Mesodermal cell (in vitro differentiated cells): ENCODE measurements around the gene ABHD14A.
"Not testable (repeated sequence)": the region's sequence is repeated elsewhere in the genome, so short reads cannot be mapped to it uniquely, and the experiment has no call there.

ENCODE experiments used
- H3K27ac ChIP-seq: 2 replicates; pipeline ENCODE4 v1.7.0; 2013; ENCODE audit warnings: mild to moderate bottlenecking, low read depth, low read length, moderate library complexity; ENCODE audit not compliant: severe bottlenecking
- H3K36me3 ChIP-seq: 2 replicates; pipeline ENCODE4 v1.7.1; 2013; ENCODE audit warnings: mild to moderate bottlenecking, low read length, moderate library complexity; ENCODE audit not compliant: control insufficient read depth, insufficient read depth
- H3K4me1 ChIP-seq: one replicate; pipeline ENCODE4 v1.7.1; 2013; ENCODE audit warnings: mild to moderate bottlenecking, low read length; ENCODE audit not compliant: insufficient read depth, control insufficient read depth, poor library complexity, severe bottlenecking
- H3K4me3 ChIP-seq: 2 replicates; pipeline ENCODE4 v1.7.0; 2013; ENCODE audit warnings: low read length, control low read depth, mild to moderate bottlenecking; ENCODE audit not compliant: insufficient read depth, poor library complexity, severe bottlenecking; ENCODE audit errors: extremely low read depth
- H3K9me3 ChIP-seq: 2 replicates; pipeline ENCODE4 v1.7.1; 2013; ENCODE audit warnings: mild to moderate bottlenecking, low read length, moderate library complexity; ENCODE audit not compliant: control insufficient read depth
- WGBS, 2 experiments: methylation state at CpG; one replicate each; pipeline ENCODE4 v1.1.5; 2013; ENCODE audit warnings: missing lambda C conversion rate in 2 of 2; ENCODE audit not compliant: insufficient coverage in 2 of 2; 5-methylcytosine and 5-hydroxymethylcytosine counted together

Gene ABHD14A

GRCh38 chr3:51988286-51989146 is 13.7 kb downstream of the ABHD14A start:
- Histone ChIP-seq H3K4me3 (no peak overlapping the region), H3K36me3 (peaks cover 26% of the 10 kb centered on the region), H3K9me3 (no peaks in the 10 kb centered on the region), H3K4me1 (peaks cover 9% of the 10 kb centered on the region), H3K27ac (no peak overlapping the region)
- WGBS, 2 experiments = 78 to 87% methylated on average over 14 to 15 of the region's 15 CpGs

GRCh38 chr3:51990501-51990971 is 15.7 kb downstream of the ABHD14A start:
- Histone ChIP-seq H3K4me1 (peaks cover 14% of the 10 kb centered on the region), H3K36me3 (peaks cover 45% of the 10 kb centered on the region)
- 97% methylated on average over 18 to 24 of the region's 38 CpGs for WGBS, 2 experiments
- not testable (repeated sequence) for H3K4me3 ChIP-seq, H3K9me3 ChIP-seq, H3K27ac ChIP-seq

- H3K9me3 ChIP-seq = no peaks in the 10 kb centered on the region
- peak overlapping the region; percentile 1 for H3K27ac ChIP-seq
- H3K36me3 ChIP-seq = peaks cover 45% of the 10 kb centered on the region
- 100% methylated on average over 2 to 3 of the region's 3 CpGs for WGBS, 2 experiments
- H3K4me1 ChIP-seq = peaks cover 14% of the 10 kb centered on the region
- H3K4me3 ChIP-seq = no peak overlapping the region
These were observed 17.3 kb downstream of the ABHD14A start for GRCh38 chr3:51992017-51992682.

- not testable (repeated sequence) for H3K9me3 ChIP-seq, H3K27ac ChIP-seq, H3K4me3 ChIP-seq
- WGBS, 2 experiments = 100% methylated on average over 3 of the region's 13 CpGs
- Histone ChIP-seq H3K4me1 (peaks cover 23% of the 10 kb centered on the region), H3K36me3 (peaks cover 42% of the 10 kb centered on the region)
These were observed 18.8 kb downstream of the ABHD14A start for GRCh38 chr3:51993657-51994056.

- 90% methylated on average over 2 of the region's 2 CpGs; no CpG with 5 or more reads in 1 of the 2 experiments for WGBS, 2 experiments
- H3K27ac ChIP-seq = peak overlapping the region; percentile 96
- peaks cover 42% of the 10 kb centered on the region for H3K36me3 ChIP-seq
- H3K9me3 ChIP-seq = no peaks in the 10 kb centered on the region
- peak overlapping the region; percentile 90 for H3K4me3 ChIP-seq
- H3K4me1 ChIP-seq = peaks cover 23% of the 10 kb centered on the region
These were observed 19.7 kb downstream of the ABHD14A start for GRCh38 chr3:51994530-51994929.

GRCh38 chr3:51995346-51996163 is 20.7 kb downstream of the ABHD14A start, which contains the start of gene RPL29:
Gene RPL29, minus strand, starts transcription at chr3:51995895. Its CDS starts 434 bp downstream, at chr3:51995461.
- Histone ChIP-seq H3K36me3 (peaks cover 42% of the 10 kb centered on the region), H3K4me3 (peak within 1 kb of the TSS; percentile 90), H3K9me3 (no peaks in the 10 kb centered on the region), H3K27ac (peak within 1 kb of the TSS; percentile 96), H3K4me1 (peaks cover 23% of the 10 kb centered on the region)
- 0% methylated on average over 29 to 37 of the region's 40 CpGs for WGBS, 2 experiments

GRCh38 chr3:51997172-51997571 is 22.3 kb downstream of the ABHD14A start:
- H3K4me1 ChIP-seq = peaks cover 23% of the 10 kb centered on the region
- H3K27ac ChIP-seq = no peak overlapping the region
- no peak overlapping the region for H3K4me3 ChIP-seq
- H3K36me3 ChIP-seq = peaks cover 32% of the 10 kb centered on the region
- 76 to 90% methylated on average over 1 to 2 of the region's 2 CpGs for WGBS, 2 experiments
- no peaks in the 10 kb centered on the region for H3K9me3 ChIP-seq

GRCh38 chr3:51997935-51998596 is 23.2 kb downstream of the ABHD14A start:
- no peak overlapping the region for H3K27ac ChIP-seq

GRCh38 chr3:51998774-51999173 is 23.9 kb downstream of the ABHD14A start:
- no peaks in the 10 kb centered on the region for H3K9me3 ChIP-seq
- no peak overlapping the region for H3K27ac ChIP-seq
- peaks cover 16% of the 10 kb centered on the region for H3K36me3 ChIP-seq
- 90% methylated on average over 6 to 7 of the region's 7 CpGs for WGBS, 2 experiments
- H3K4me3 ChIP-seq = no peak overlapping the region
- peaks cover 19% of the 10 kb centered on the region for H3K4me1 ChIP-seq

More at GRCh38 chr3:51997935-51998596, 23.2 kb downstream of the ABHD14A start:
- WGBS, 2 experiments = 40 to 44% methylated on average over 6 of the region's 7 CpGs
- H3K9me3 ChIP-seq = no peaks in the 10 kb centered on the region
- peaks cover 23% of the 10 kb centered on the region for H3K36me3 ChIP-seq
- H3K4me3 ChIP-seq = no peak overlapping the region
- peaks cover 19% of the 10 kb centered on the region for H3K4me1 ChIP-seq

GRCh38 chr3:51999846-52000245 is 25.0 kb downstream of the ABHD14A start:
- WGBS, 2 experiments = 90% methylated on average over 2 of the region's 2 CpGs; no CpG with 5 or more reads in 1 of the 2 experiments
- Histone ChIP-seq H3K4me3 (no peak overlapping the region), H3K9me3 (no peaks in the 10 kb centered on the region), H3K27ac (no peak overlapping the region), H3K36me3 (peaks cover 5% of the 10 kb centered on the region), H3K4me1 (peaks cover 16% of the 10 kb centered on the region)
